Right lobe of liver (tissue), 4 donors: ENCODE measurements around the gene DNASE1.

Experiments used
- CTCF ChIP-seq, 4 donors: fragments of 200-600 bp in 3 of 4; fragments of 450-650 bp in 1 of 4; IDR thresholded peaks; one replicate each; pipeline versions ENCODE4 v1.5.1 to v1.8.0; 2016 to 2022; ENCODE audit warnings: antibody characterized with exemption in 4 of 4, mild to moderate bottlenecking in 2 of 4
- POLR2A ChIP-seq: fragments of 450-650 bp; IDR thresholded peaks from one replicate; pipeline ENCODE4 v1.6.1; 2017; ENCODE audit warnings: antibody characterized with exemption, mild to moderate bottlenecking
- donor health status: DM: no; HTN: no; CAD: no.
- donor health status: DM: no; HTN: no; CAD: no.
- donor health status: DM: no; HTN: yes; CAD: no.

- TF ChIP-seq CTCF (IDR thresholded peaks at IDR 0.05) (no peak), POLR2A (no peak)
Measured at GRCh38 chr16:3608069-3608468, 46.4 kb upstream of the DNASE1 start.
